Urinary bladder (tissue), 4 donors: ENCODE results near the gene NRDE2. TPM values are rescaled to one million over a fixed set of nuclear protein-coding genes. Genes with fewer than 3 reads are reported as not detected.

ENCODE experiments used
- DNase-seq: peaks from one replicate; pipeline ENCODE4 v3.0.0-alpha.2; 2015; ENCODE audit errors: extremely low spot score
- H3K27ac ChIP-seq: one replicate; pipeline ENCODE4 v1.5.1; 2013; ENCODE audit warnings: low read depth, mild to moderate bottlenecking, moderate library complexity
- H3K36me3 ChIP-seq: one replicate; pipeline ENCODE4 v1.6.1; 2013; ENCODE audit warnings: mild to moderate bottlenecking, moderate library complexity; ENCODE audit not compliant: insufficient read depth
- H3K4me1 ChIP-seq: one replicate; pipeline ENCODE4 v1.6.1; 2013; ENCODE audit warnings: mild to moderate bottlenecking, moderate library complexity; ENCODE audit not compliant: insufficient read depth
- H3K4me3 ChIP-seq: one replicate; pipeline ENCODE4 v1.5.1; 2013; ENCODE audit warnings: low read depth, low read length
- WGBS: extraction: QIAGEN DNeasy Blood & Tissue Kit; methylation state at CpG from one replicate; pipeline ENCODE4 v1.1.7; 2013; 5-methylcytosine and 5-hydroxymethylcytosine counted together
- polyA plus RNA-seq: library from polyadenylated mRNA; stranded (reverse); fragments of 200-250 nt; gene quantifications from one replicate; pipeline ENCODE4 v1.2.3, GENCODE V29; 2013
- total RNA-seq: library from RNA; depleted of rRNA; stranded (reverse); fragments of >200 nt; gene quantifications from one replicate; pipeline ENCODE4 v1.2.3, GENCODE V29; 2014
- donor health status: healthy with polysubstance abuse.
- donor health status: healthy.

The NRDE2 gene
- total and polyA plus RNA-seq, 2 donors, result 8.0 to 15.6 TPM

DNA sequence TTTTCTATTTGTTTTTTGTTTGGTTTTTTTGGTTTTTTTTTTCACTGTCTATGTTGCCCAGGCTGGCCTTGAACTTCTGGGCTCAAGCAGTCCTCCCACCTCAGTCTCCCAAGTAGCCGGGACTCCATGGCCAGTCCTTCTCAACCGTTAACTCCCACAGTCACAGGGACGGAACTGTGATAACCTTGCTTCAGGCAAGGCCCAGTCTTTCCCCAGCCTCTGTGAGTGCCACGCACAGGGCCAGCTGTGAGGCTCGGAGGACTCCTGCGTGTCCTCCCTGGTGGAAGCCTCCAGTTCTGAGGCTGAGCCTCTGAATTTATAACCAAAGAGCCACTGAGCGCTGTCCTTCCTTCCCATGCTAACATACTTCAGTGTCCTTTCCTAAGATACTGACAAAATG lies 51.6 kb downstream of the NRDE2 start:
- DNase-seq, result no peak
- Histone ChIP-seq H3K27ac (no peak overlapping the region), H3K4me3 (no peak overlapping the region), H3K4me1 (no peaks in the 10 kb centered on the region), H3K36me3 (no peaks in the 10 kb centered on the region)
- 97% methylated on average over 7 of the region's 7 CpGs for WGBS

DNA sequence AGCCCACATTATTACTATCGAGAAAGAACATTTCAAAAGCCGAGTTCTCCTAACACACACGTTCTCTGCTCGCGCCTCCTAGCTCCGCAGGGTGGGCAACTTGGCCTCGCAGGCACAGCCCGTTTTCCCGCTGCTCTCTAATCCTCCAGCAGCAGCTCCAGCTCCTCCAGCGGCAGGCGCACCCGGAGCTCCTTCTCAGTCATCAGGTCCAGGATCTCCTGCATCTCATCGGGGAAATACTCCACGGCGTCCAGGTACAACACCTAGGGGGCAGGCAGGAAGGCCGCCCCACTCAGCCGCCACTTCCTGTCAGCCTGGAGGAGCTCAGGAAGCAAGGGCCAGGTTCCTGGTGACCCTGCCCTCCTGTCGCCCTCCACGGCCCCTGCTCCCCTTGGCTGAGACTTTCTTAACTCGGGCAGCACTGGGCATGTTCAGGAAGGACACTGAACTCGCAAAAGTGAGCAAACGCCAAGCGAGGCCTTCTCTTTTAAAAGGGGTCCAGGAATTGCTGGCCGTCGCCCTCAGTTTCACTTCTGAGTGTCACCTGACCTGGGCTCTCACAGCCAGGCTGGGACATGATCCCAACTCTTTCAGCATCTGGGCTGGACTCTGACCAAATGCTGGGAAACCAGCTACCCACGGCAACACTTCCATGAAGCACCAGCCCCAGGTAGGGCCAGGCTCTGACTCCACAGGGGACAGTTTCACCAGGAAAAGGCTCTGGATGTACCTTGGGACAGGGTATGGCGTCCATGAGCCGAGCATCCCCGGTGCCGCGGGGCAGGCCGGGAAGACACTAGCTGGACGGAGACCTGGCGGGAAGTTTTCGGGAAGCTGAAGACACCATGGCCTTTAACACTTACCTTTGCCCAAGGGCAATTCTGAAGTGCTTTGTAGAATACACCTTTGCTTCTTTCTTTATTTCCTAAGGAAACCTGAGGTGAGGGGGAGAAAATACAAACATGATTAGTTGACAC lies 53.3 kb downstream of the NRDE2 start:
- Histone ChIP-seq H3K4me1 (no peaks in the 10 kb centered on the region), H3K36me3 (peaks cover 2% of the 10 kb centered on the region), H3K4me3 (no peak overlapping the region), H3K27ac (no peak overlapping the region)
- DNase-seq, result no peak
- WGBS, result 91% methylated on average over 35 of the region's 35 CpGs

DNA sequence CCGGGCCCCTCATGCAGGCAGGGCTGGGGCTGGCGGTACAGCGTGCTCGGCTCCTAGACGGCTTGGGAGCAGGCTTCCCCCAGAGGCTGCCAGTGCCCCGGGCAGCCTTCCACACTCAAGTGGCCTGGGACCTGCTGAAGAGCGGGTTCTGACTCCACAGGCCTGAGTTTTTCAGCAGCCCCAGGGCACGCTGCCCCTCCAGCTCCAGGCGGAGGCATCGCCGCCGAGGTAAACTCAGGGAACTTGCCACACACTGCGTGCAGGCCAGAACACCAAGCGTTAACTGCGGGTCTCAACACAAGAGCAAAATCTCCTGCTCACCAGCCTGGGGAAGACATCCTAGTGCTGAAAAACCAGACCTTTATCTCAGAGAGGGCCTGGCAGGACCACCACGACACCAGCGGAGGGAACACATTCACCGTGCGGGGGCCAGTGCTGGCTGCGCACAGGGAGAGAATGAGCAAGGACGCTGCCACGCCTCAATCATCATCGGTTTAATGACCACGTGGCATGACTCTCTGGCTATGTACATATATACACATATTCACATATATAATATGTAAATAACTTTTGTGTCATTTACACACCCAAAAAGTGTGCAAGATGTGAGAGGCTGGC lies 54.1 kb downstream of the NRDE2 start:
- no peak overlapping the region for H3K27ac ChIP-seq
- H3K36me3 ChIP-seq, result peaks cover 2% of the 10 kb centered on the region
- H3K4me1 ChIP-seq, result no peaks in the 10 kb centered on the region
- no peak for DNase-seq
- WGBS, result 88% methylated on average over 24 of the region's 24 CpGs
- no peak overlapping the region for H3K4me3 ChIP-seq

GRCh38 chr14:90276646-90277367 lies 54.9 kb downstream of the NRDE2 start:
- WGBS, result 78% methylated on average over 18 of the region's 18 CpGs
- Histone ChIP-seq H3K27ac (no peak overlapping the region), H3K4me3 (no peak overlapping the region), H3K36me3 (peaks cover 2% of the 10 kb centered on the region), H3K4me1 (no peaks in the 10 kb centered on the region)
- no peak for DNase-seq

DNA sequence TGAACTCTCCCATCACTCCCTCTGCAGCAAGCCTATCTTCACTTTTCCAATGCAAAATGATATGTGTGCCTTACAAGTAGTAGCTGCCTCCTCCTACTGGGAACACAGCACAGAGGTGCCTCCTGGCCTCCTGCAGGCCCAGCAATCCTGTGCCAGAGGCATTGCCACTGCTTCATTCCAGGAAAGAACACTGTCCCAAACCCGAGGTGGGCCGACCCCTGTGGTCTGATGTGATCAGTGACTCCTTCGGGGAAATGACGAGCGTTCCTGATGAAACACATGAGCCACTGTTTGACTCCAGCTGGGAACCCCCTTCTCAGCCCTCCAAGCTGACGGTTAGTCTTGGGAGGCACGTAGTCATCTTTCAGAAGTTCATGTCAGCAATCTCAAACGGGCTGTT lies 55.9 kb downstream of the NRDE2 start:
- WGBS, result 88% methylated on average over 8 of the region's 8 CpGs
- no peak for DNase-seq
- no peak overlapping the region for H3K4me3 ChIP-seq
- H3K27ac ChIP-seq, result no peak overlapping the region
- peaks cover 2% of the 10 kb centered on the region for H3K36me3 ChIP-seq
- H3K4me1 ChIP-seq, result no peaks in the 10 kb centered on the region

- DNase-seq, result no peak
- peaks cover 2% of the 10 kb centered on the region for H3K36me3 ChIP-seq
- no peak overlapping the region for H3K27ac ChIP-seq
- no peaks in the 10 kb centered on the region for H3K4me1 ChIP-seq
- 86% methylated on average over 9 of the region's 9 CpGs for WGBS
- no peak overlapping the region for H3K4me3 ChIP-seq
Measured at GRCh38 chr14:90275458-90275814, 56.3 kb downstream of the NRDE2 start.

- Histone ChIP-seq H3K27ac (no peak overlapping the region), H3K4me3 (no peak overlapping the region), H3K36me3 (peaks cover 2% of the 10 kb centered on the region), H3K4me1 (no peaks in the 10 kb centered on the region)
- DNase-seq, result no peak
- 71% methylated on average over 8 of the region's 8 CpGs for WGBS
Measured at GRCh38 chr14:90274808-90275457, 56.8 kb downstream of the NRDE2 start.

GRCh38 chr14:90274019-90274418 lies 57.7 kb downstream of the NRDE2 start:
- Histone ChIP-seq H3K36me3 (peaks cover 2% of the 10 kb centered on the region), H3K27ac (no peak overlapping the region), H3K4me1 (no peaks in the 10 kb centered on the region), H3K4me3 (no peak overlapping the region)
- WGBS, result 68% methylated on average over 9 of the region's 9 CpGs
- no peak for DNase-seq

DNA sequence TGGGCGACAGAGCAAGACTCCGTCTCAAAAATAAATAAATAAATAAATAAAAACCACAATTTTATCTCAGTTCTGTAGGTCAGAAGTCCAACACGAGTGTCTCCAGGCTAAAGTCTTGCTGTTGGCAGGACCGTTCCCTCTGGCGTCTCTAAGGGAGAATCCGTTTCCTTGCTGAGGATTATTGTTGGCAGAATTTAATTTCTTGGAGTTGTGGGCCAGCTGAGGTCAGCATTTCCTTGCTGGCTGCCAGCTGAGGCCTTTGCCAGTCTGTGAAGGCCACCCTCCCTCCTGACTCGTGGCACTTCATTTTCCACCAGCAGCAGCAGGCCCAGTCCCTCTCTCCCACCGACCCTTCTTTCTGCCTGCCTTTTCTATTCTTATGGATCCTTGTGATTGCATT lies 58.2 kb downstream of the NRDE2 start:
- H3K4me1 ChIP-seq, result no peaks in the 10 kb centered on the region
- no peak overlapping the region for H3K4me3 ChIP-seq
- DNase-seq, result no peak
- H3K36me3 ChIP-seq, result peaks cover 2% of the 10 kb centered on the region
- 59% methylated on average over 8 of the region's 8 CpGs for whole genome bisulfite sequencing
- no peak overlapping the region for H3K27ac ChIP-seq

- WGBS, result 74% methylated on average over 10 of the region's 10 CpGs
- Histone ChIP-seq H3K4me3 (no peak overlapping the region), H3K27ac (no peak overlapping the region), H3K4me1 (no peaks in the 10 kb centered on the region), H3K36me3 (peaks cover 3% of the 10 kb centered on the region)
- no peak for DNase-seq
Measured at GRCh38 chr14:90272523-90272922, 59.2 kb downstream of the NRDE2 start.

GRCh38 chr14:90268420-90268819 lies 63.3 kb downstream of the NRDE2 start:
- no peak for DNase-seq
- no peak overlapping the region for H3K4me3 ChIP-seq
- WGBS, result 88% methylated on average over 4 of the region's 4 CpGs
- peaks cover 5% of the 10 kb centered on the region for H3K36me3 ChIP-seq
- H3K4me1 ChIP-seq, result no peaks in the 10 kb centered on the region
- H3K27ac ChIP-seq, result no peak overlapping the region

DNA sequence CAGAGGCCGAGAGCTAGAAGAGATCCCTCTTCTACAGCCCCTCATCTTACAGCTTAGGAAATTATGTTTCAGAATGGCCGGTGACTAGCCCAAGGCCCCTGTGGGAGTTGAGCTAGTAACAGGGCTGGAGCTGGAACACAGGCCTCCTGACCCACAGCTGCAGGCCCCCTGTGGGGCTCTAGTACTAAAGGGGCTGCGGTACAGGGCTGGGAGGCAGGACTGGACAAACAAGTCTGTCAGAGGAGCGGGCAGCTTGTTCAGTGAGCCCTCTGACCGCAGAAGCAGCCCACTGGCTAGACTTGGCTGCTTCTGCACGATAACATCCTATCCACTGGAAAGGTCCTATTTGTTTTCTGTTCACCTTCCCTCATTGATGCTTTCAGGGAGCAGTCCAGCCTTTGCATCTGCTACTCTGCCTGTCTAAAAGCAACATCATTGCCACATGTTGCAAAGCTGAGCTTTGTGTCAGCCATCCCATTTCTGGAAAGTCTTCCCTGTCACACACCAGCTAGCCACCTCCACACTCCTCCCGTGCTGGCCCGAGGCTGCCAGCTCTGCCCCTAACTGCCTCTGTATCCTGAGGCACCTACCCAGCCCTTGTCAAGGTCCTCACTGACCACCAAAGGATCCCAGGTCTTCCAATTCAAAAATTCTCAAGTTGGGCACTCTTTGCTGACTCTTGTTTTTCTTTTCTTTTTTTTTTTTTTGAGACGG lies 65.1 kb downstream of the NRDE2 start:
- no peak for DNase-seq
- H3K36me3 ChIP-seq, result peaks cover 5% of the 10 kb centered on the region
- WGBS, result 94% methylated on average over 9 of the region's 9 CpGs
- no peak overlapping the region for H3K27ac ChIP-seq
- H3K4me1 ChIP-seq, result no peaks in the 10 kb centered on the region
- no peak overlapping the region for H3K4me3 ChIP-seq
